H1 (cell line): ENCODE data around the gene POU4F2. TPM values are rescaled to one million over a fixed set of nuclear protein-coding genes. Genes with fewer than 3 reads are reported as not detected.
A peak's percentile ranks its signal among the peaks of the same experiment; 100 is the strongest.

Experiments
- CTCF ChIA-PET: fragments of 300-600 bp; sonication (Branson Sonifier 250); formaldehyde crosslinking; loops from one replicate; lab custom pipeline; 2021; ENCODE audit not compliant: partially characterized antibody; lab: Charles Lee
- POLR2A ChIA-PET: fragments of 300-600 bp; sonication (Branson Sonifier 250); formaldehyde crosslinking; loops from one replicate; lab custom pipeline; 2021; ENCODE audit warnings: inconsistent platforms; ENCODE audit not compliant: partially characterized antibody; lab: Charles Lee
- DNase-seq, 2 experiments: peaks; one replicate each; pipeline versions ENCODE4 v3.0.0 to v3.0.0-alpha.2; 2010 to 2022; ENCODE audit warnings: low spot score in 2 of 2, low read depth in 1 of 2, mixed read lengths in 1 of 2
- FAIRE-seq: peaks from 2 replicates; lab custom pipeline; 2011; peaks lifted over from hg19 to GRCh38; lab: Jason Lieb, UNC
- H2AFZ ChIP-seq: 2 replicates; pipeline ENCODE4 v1.8.1; 2012; ENCODE audit warnings: low read length, inconsistent platforms
- H2AK5ac ChIP-seq: 2 replicates; pipeline ENCODE4 v1.6.1; 2013; ENCODE audit warnings: low read depth, low read length
- H2BK120ac ChIP-seq: replicated peaks from 2 replicates; pipeline ENCODE3; 2013; ENCODE audit warnings: low read depth, low read length, inconsistent platforms
- H2BK12ac ChIP-seq: 2 replicates; pipeline ENCODE4 v1.6.1; 2013; ENCODE audit warnings: low read depth, low read length
- H2BK15ac ChIP-seq: 2 replicates; pipeline ENCODE4 v1.6.1; 2013; ENCODE audit warnings: low read length
- H2BK20ac ChIP-seq: 2 replicates; pipeline ENCODE4 v1.6.1; 2013; ENCODE audit warnings: low read length
- H2BK5ac ChIP-seq: 2 replicates; pipeline ENCODE4 v1.6.1; 2013; ENCODE audit warnings: low read depth, low read length
- H3K14ac ChIP-seq: 2 replicates; pipeline ENCODE4 v1.6.1; 2013; ENCODE audit warnings: inconsistent platforms; ENCODE audit not compliant: insufficient read length
- H3K18ac ChIP-seq: 2 replicates; pipeline ENCODE4 v1.6.1; 2013; ENCODE audit warnings: low read length; ENCODE audit errors: extremely low read depth
- H3K23ac ChIP-seq: 2 replicates; pipeline ENCODE4 v1.6.1; 2013; ENCODE audit warnings: inconsistent platforms; ENCODE audit not compliant: insufficient read length
- H3K23me2 ChIP-seq: 2 replicates; pipeline ENCODE4 v1.6.1; 2013; ENCODE audit warnings: low read depth, low read length
- H3K27ac ChIP-seq: 2 replicates; pipeline ENCODE4 v1.6.1; 2011; ENCODE audit warnings: low read depth, low read length, inconsistent platforms
- H3K27me3 ChIP-seq, 4 experiments: replicated peaks in 1 of 4; 1 replicate in 1 of 4; 2 replicates in 3 of 4; pipeline versions ENCODE4 v1.6.1 to v1.8.1; 2011 to 2013; ENCODE audit warnings: low read length in 3 of 4, mild to moderate bottlenecking in 3 of 4, inconsistent platforms in 2 of 4, mixed read lengths in 2 of 4, moderate library complexity in 1 of 4; ENCODE audit not compliant: control insufficient read depth in 3 of 4, insufficient read depth in 3 of 4; ENCODE audit errors: extremely low read depth in 1 of 4
- H3K36me3 ChIP-seq, 4 experiments: 2 replicates each; pipeline versions ENCODE4 v1.6.1 to v1.8.1; 2011 to 2013; ENCODE audit warnings: mild to moderate bottlenecking in 4 of 4, low read length in 3 of 4, moderate library complexity in 2 of 4, control low read depth in 1 of 4, inconsistent platforms in 1 of 4; ENCODE audit not compliant: insufficient read depth in 4 of 4, control insufficient read depth in 2 of 4
- H3K4ac ChIP-seq: replicated peaks from 2 replicates; pipeline ENCODE3; 2013; ENCODE audit warnings: low read length, low read depth, mixed read lengths, inconsistent platforms; ENCODE audit not compliant: insufficient read length
- H3K4me1 ChIP-seq, 4 experiments: replicated peaks in 1 of 4; 1 replicate in 1 of 4; 2 replicates in 3 of 4; pipeline versions ENCODE4 v1.6.1 to v1.8.1; 2011 to 2013; ENCODE audit warnings: low read length in 3 of 4, inconsistent platforms in 2 of 4, mixed read lengths in 1 of 4; ENCODE audit not compliant: insufficient read depth in 4 of 4, control insufficient read depth in 3 of 4
- H3K4me2 ChIP-seq, 2 experiments: 2 replicates each; pipeline versions ENCODE4 v1.6.1 to v1.8.1; 2011 to 2013; ENCODE audit warnings: low read depth in 2 of 2, low read length in 2 of 2, control low read depth in 1 of 2, inconsistent platforms in 1 of 2, mild to moderate bottlenecking in 1 of 2; ENCODE audit not compliant: insufficient read depth in 1 of 2
- H3K4me3 ChIP-seq, 4 experiments: fragments of 200-600, 300-600 bp in 1 of 4; sonication (generic), shearing (Covaris generic), sonication (Bioruptor Twin) in 1 of 4; 2 replicates each; pipeline versions ENCODE4 v1.5.1 to v1.8.1; 2011 to 2016; ENCODE audit warnings: low read length in 4 of 4, low read depth in 3 of 4, control low read depth in 2 of 4, inconsistent platforms in 2 of 4, mild to moderate bottlenecking in 2 of 4, mixed read lengths in 1 of 4, moderate library complexity in 1 of 4; ENCODE audit not compliant: insufficient read depth in 2 of 4; ENCODE audit errors: extremely low read depth in 1 of 4
- H3K56ac ChIP-seq: replicated peaks from 2 replicates; pipeline ENCODE3; 2013; ENCODE audit warnings: low read depth, mild to moderate bottlenecking, mixed read lengths, low read length, inconsistent platforms; ENCODE audit not compliant: insufficient read length
- H3K79me1 ChIP-seq: 2 replicates; pipeline ENCODE4 v1.6.1; 2013; ENCODE audit warnings: low read depth, low read length, control low read depth
- H3K79me2 ChIP-seq, 2 experiments: 2 replicates each; pipeline versions ENCODE4 v1.6.1 to v1.8.1; 2012 to 2013; ENCODE audit warnings: low read length in 2 of 2, mild to moderate bottlenecking in 2 of 2, inconsistent platforms in 1 of 2; ENCODE audit not compliant: insufficient read depth in 2 of 2, control insufficient read depth in 1 of 2
- H3K9ac ChIP-seq, 4 experiments: replicated peaks in 1 of 4; 1 replicate in 1 of 4; 2 replicates in 3 of 4; pipeline versions ENCODE4 v1.6.1 to v1.8.1; 2011 to 2013; ENCODE audit warnings: low read depth in 3 of 4, low read length in 3 of 4, control low read depth in 2 of 4, mild to moderate bottlenecking in 2 of 4, moderate library complexity in 2 of 4, inconsistent platforms in 1 of 4; ENCODE audit errors: extremely low read depth in 1 of 4
- H3K9me3 ChIP-seq, 2 experiments: 2 replicates each; pipeline versions ENCODE4 v1.6.1 to v1.8.1; 2012 to 2013; ENCODE audit warnings: mild to moderate bottlenecking in 2 of 2, moderate library complexity in 2 of 2, control low read depth in 1 of 2, inconsistent platforms in 1 of 2, low read depth in 1 of 2, low read length in 1 of 2, mixed read lengths in 1 of 2; ENCODE audit not compliant: insufficient read depth in 2 of 2
- H4K20me1 ChIP-seq, 2 experiments: replicated peaks in 1 of 2; 2 replicates each; pipeline versions ENCODE3 to v1.8.1; 2011 to 2013; ENCODE audit warnings: inconsistent platforms in 2 of 2, low read length in 2 of 2, mild to moderate bottlenecking in 1 of 2; ENCODE audit not compliant: insufficient read depth in 2 of 2, control insufficient read depth in 1 of 2
- H4K5ac ChIP-seq: 2 replicates; pipeline ENCODE4 v1.6.1; 2013; ENCODE audit warnings: low read length, low read depth, mixed read lengths, inconsistent platforms; ENCODE audit not compliant: insufficient read length
- H4K8ac ChIP-seq: 2 replicates; pipeline ENCODE4 v1.8.0; 2013; ENCODE audit warnings: mild to moderate bottlenecking, moderate library complexity, low read length, inconsistent platforms; ENCODE audit not compliant: insufficient read depth; ENCODE audit errors: extremely low read depth
- H4K91ac ChIP-seq: replicated peaks from 2 replicates; pipeline ENCODE3; 2013; ENCODE audit warnings: low read length, mixed read lengths, inconsistent platforms; ENCODE audit not compliant: insufficient read length
- EZH2 ChIP-seq: fragments of 200-600 bp; sonication (generic); IDR thresholded peaks from 2 replicates; pipeline ENCODE4 v1.7.1; 2012; ENCODE audit warnings: low read depth, mild to moderate bottlenecking, moderate library complexity, low read length, inconsistent platforms; ENCODE audit not compliant: severe bottlenecking
- RNF2 ChIP-seq: fragments of 200-900, 300-1000 bp; sonication (generic); IDR thresholded peaks from 2 replicates; pipeline ENCODE4 v1.7.1; 2016; ENCODE audit warnings: borderline replicate concordance, low read depth, mild to moderate bottlenecking, antibody characterized with exemption, low read length; ENCODE audit not compliant: poor library complexity, severe bottlenecking; ENCODE audit errors: missing control alignments
- SP4 ChIP-seq: IDR thresholded peaks from 2 replicates; pipeline ENCODE4 v1.6.1; 2012; ENCODE audit warnings: low read length, inconsistent platforms
- SUZ12 ChIP-seq: fragments of 200-600 bp; sonication (generic); IDR thresholded peaks from 2 replicates; pipeline ENCODE4 v1.6.1; 2012; ENCODE audit warnings: mild to moderate bottlenecking, inconsistent platforms, low read length, moderate library complexity, mixed read lengths
- WGBS, 2 experiments: shearing (Covaris generic) in 1 of 2; methylation state at CpG; one replicate each; pipeline versions ENCODE4 v1.1.6 to v1.1.7; 2013 to 2015; ENCODE audit warnings: low lambda C conversion rate in 2 of 2, mixed read lengths in 2 of 2, inconsistent platforms in 1 of 2, low coverage in 1 of 2, missing lambda C conversion rate in 1 of 2; ENCODE audit not compliant: insufficient replicate concordance in 2 of 2, insufficient coverage in 1 of 2, insufficient read length in 1 of 2; ENCODE audit errors: extremely low coverage in 1 of 2, missing lambda C conversion rate in 1 of 2; 5-methylcytosine and 5-hydroxymethylcytosine counted together
- polyA plus RNA-seq, 7 experiments: library from polyadenylated mRNA; depleted of rRNA in 3 of 7; stranded (reverse) in 5 of 7; unstranded in 2 of 7; fragments of >200 nt in 5 of 7; fragments of 200-250 nt in 2 of 7; gene quantifications; 1 replicate in 5 of 7; 2 replicates in 1 of 7; 4 replicates in 1 of 7; pipeline versions ENCODE4 v1.2.1 to v1.2.3, GENCODE V29; 2011 to 2013; ENCODE audit warnings: missing spikeins in 2 of 7, mixed read lengths in 2 of 7
- total RNA-seq: library from RNA; stranded (reverse); fragmentation: NEBNext Ultra II Directional; extraction: Animal tissue kit (Norgen Biotek cat#: 25700); gene quantifications from 2 replicates; pipeline ENCODE4 v1.2.1, GENCODE V29; 2021

Gene POU4F2
- total and polyA plus RNA-seq, 2 of the 8 experiments (the other 6 are each of a cell fraction or from before 2014, with no cell fraction given) = not detected

DNA sequence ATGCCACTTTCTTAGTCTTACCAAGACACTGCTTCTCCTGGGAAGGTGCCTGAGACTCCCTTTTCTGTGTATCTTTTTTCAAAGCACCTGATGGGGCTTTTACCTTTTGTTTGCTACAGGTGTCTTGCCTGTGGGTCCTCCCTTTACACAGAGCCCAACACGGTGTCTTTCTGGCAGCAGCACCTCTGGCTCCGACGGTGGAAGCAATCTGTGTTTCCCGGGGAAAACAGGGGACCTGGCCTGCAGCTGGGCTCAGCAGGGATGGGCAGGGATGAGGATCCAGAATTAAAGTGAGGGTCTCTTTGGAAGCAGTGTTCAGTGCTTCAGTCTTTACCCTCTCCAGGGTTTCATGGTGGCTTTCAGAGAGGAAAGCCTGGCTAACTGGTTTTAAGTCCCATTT, 11.3 kb downstream of the POU4F2 start:
- Histone ChIP-seq H3K9me3 (no peaks in the 10 kb centered on the region), H3K36me3 (no peaks in the 10 kb centered on the region), H4K5ac (no peak overlapping the region), H3K14ac (no peak overlapping the region), H3K4me3 (no peak overlapping the region), H3K27ac (no peak overlapping the region), H3K23ac (no peak overlapping the region), H4K91ac (no peak overlapping the region), H3K79me1 (no peaks in the 10 kb centered on the region), H3K4me2 (no peak overlapping the region), H2AFZ (no peak overlapping the region), H3K79me2 (no peaks in the 10 kb centered on the region), H3K18ac (no peak overlapping the region), H3K56ac (no peak overlapping the region), H3K9ac (no peak overlapping the region), H2BK15ac (no peak overlapping the region), H4K8ac (no peak overlapping the region; the same call in 1 of the 2 replicates), H2BK5ac (no peak overlapping the region), H2AK5ac (no peak overlapping the region), H3K23me2 (peaks cover 5% of the 10 kb centered on the region; the same call in 1 of the 2 replicates), H2BK20ac (no peak overlapping the region), H3K4me1 (peaks cover 0 to 11% (median 3%) of the 10 kb centered on the region in 4 experiments; a peak in 3 of 7 replicates), H3K27me3 (peaks cover 74 to 99% (median 94%) of the 10 kb centered on the region in 4 experiments), H2BK12ac (no peak overlapping the region), H2BK120ac (no peak overlapping the region), H3K4ac (no peak overlapping the region), H4K20me1 (peaks cover 9 to 13% of the 10 kb centered on the region in 2 experiments)
- ChIA-PET CTCF (interaction anchor here (0.6 kb wide), 2 partner anchors 113 to 266 kb away, joined by 3 read pairs; no protein-coding TSS in a partner anchor), POLR2A (no interaction called here)
- TF ChIP-seq SP4 (no peak), EZH2 (peak; percentile 58), RNF2 (peak; percentile 39), SUZ12 (peak; percentile 70; the same call in 1 of the 2 replicates)
- DNase-seq (no peak), FAIRE-seq (no peak)
- WGBS, 2 experiments = 4% methylated on average over 4 of the region's 4 CpGs; no CpG with 5 or more reads in 1 of the 2 experiments
